WTC11 (cell line): ENCODE measurements around the gene TBCCD1. TPM values are rescaled to one million over a fixed set of nuclear protein-coding genes. Genes with fewer than 3 reads are reported as not detected.

Source experiments
- ATAC-seq: fragments of 200-7000 bp; cut with Tn5 transposase; 2 replicates; pipeline ENCODE4 v1.10.0; 2021; ENCODE audit warnings: mild to moderate bottlenecking, moderate library complexity
- CTCF ChIA-PET: fragments of 300-600 bp; sonication (Branson Sonifier 250); formaldehyde crosslinking; loops from one replicate; lab custom pipeline; 2021; ENCODE audit warnings: antibody characterized with exemption; lab: Charles Lee
- POLR2A ChIA-PET: fragments of 350-600 bp; sonication (Branson Sonifier 250); formaldehyde crosslinking; loops from one replicate; lab custom pipeline; 2021; ENCODE audit warnings: antibody characterized with exemption; lab: Charles Lee
- DNase-seq: peaks from one replicate; pipeline ENCODE4 v3.0.0; 2021; ENCODE audit warnings: low spot score
- H3K27ac Mint-ChIP-seq: 2 replicates; pipeline ENCODE4 v1.8.0; 2021; ENCODE audit warnings: mixed read lengths
- H3K27me3 Mint-ChIP-seq: 2 replicates; pipeline ENCODE4 v1.8.0; 2021; ENCODE audit warnings: low read depth, mild to moderate bottlenecking, moderate library complexity, mixed read lengths
- H3K36me3 Mint-ChIP-seq: 2 replicates; pipeline ENCODE4 v1.8.0; 2021; ENCODE audit warnings: mixed read lengths
- H3K4me1 Mint-ChIP-seq: 2 replicates; pipeline ENCODE4 v1.8.0; 2022; ENCODE audit warnings: mixed read lengths
- H3K4me3 Mint-ChIP-seq: 2 replicates; pipeline ENCODE4 v1.8.0; 2021; ENCODE audit warnings: mild to moderate bottlenecking, moderate library complexity, mixed read lengths
- H3K9me3 Mint-ChIP-seq: 2 replicates; pipeline ENCODE4 v1.8.0; 2021; ENCODE audit warnings: mixed read lengths
- ARID4B ChIP-seq: sonication (generic); formaldehyde crosslinking; IDR thresholded peaks from 2 replicates; pipeline ENCODE4 v1.8.0; 2023; ENCODE audit warnings: missing genetic modification reagents, mild to moderate bottlenecking, borderline replicate concordance
- CDX4 ChIP-seq: fragments of 250-450 bp; sonication (Bioruptor Pico); IDR thresholded peaks from 2 replicates; pipeline ENCODE4 v1.9.0; 2021; ENCODE audit warnings: moderate library complexity, mild to moderate bottlenecking, inconsistent platforms, borderline replicate concordance
- ERG ChIP-seq: fragments of 250-450 bp; sonication (Bioruptor Pico); IDR thresholded peaks from 2 replicates; pipeline ENCODE4 v1.8.0; 2021; ENCODE audit warnings: mild to moderate bottlenecking
- PRDM15 ChIP-seq: sonication (generic); formaldehyde crosslinking; IDR thresholded peaks from 2 replicates; pipeline ENCODE4 v1.8.0; 2022; ENCODE audit warnings: missing genetic modification reagents
- ZNF219 ChIP-seq: sonication (generic); formaldehyde crosslinking; IDR thresholded peaks from 2 replicates; pipeline ENCODE4 v1.8.0; 2023; ENCODE audit warnings: missing genetic modification reagents, mild to moderate bottlenecking, borderline replicate concordance
- ZNF416 ChIP-seq: fragments of 250-450 bp; sonication (Bioruptor Pico); IDR thresholded peaks from 2 replicates; pipeline ENCODE4 v1.9.0; 2021; ENCODE audit warnings: mild to moderate bottlenecking, inconsistent platforms
- ZNF423 ChIP-seq: fragments of 250-450 bp; sonication (Bioruptor Pico); IDR thresholded peaks from 2 replicates; pipeline ENCODE4 v2.1.2; 2022; ENCODE audit warnings: mild to moderate bottlenecking, moderate library complexity
- ZNF512 ChIP-seq: sonication (generic); formaldehyde crosslinking; IDR thresholded peaks from 2 replicates; pipeline ENCODE4 v1.8.1; 2022; ENCODE audit warnings: missing genetic modification reagents, borderline replicate concordance
- ZNF532 ChIP-seq: fragments of 250-450 bp; sonication (Bioruptor Pico); IDR thresholded peaks from 2 replicates; pipeline ENCODE4 v1.9.0; 2021; ENCODE audit warnings: mild to moderate bottlenecking, borderline replicate concordance
- ZSCAN18 ChIP-seq: fragments of 250-450 bp; sonication (Bioruptor Pico); IDR thresholded peaks from 2 replicates; pipeline ENCODE4 v2.1.2; 2022; ENCODE audit warnings: mild to moderate bottlenecking, moderate library complexity
- total RNA-seq: library from RNA; stranded (reverse); gene quantifications from 3 replicates; pipeline ENCODE4 v1.2.3, GENCODE V29; 2021

TBCCD1 gene
- total RNA-seq, 1 experiment from 2014 or later = 10.6 TPM

GRCh38 chr3:186511702-186512101 is 55.4 kb downstream of the TBCCD1 start (continued):
- TF ChIP-seq ZNF532 = no peak

GRCh38 chr3:186511245-186511644 is 55.9 kb downstream of the TBCCD1 start:
- Mint-ChIP-seq H3K27me3 (peaks cover 2% of the 10 kb centered on the region; the same call in 1 of the 2 replicates), H3K4me1 (peaks cover 5% of the 10 kb centered on the region; the same call in 1 of the 2 replicates), H3K36me3 (no peaks in the 10 kb centered on the region), H3K9me3 (no peaks in the 10 kb centered on the region), H3K4me3 (no peak overlapping the region), H3K27ac (no peak overlapping the region)
- CTCF ChIA-PET = interaction anchor here (0.6 kb wide), 1 partner anchor 30 kb away, joined by 3 read pairs; no protein-coding TSS in a partner anchor
- ATAC-seq (no peak), DNase-seq (no peak)
- POLR2A ChIA-PET = no interaction called here
- TF ChIP-seq ZNF416 (CRISPR knock-in tag) (no peak), ZNF423 (CRISPR knock-in tag) (no peak), ERG (no peak), ZNF512 (CRISPR knock-in tag) (no peak), ZSCAN18 (CRISPR knock-in tag) (no peak)

GRCh38 chr3:186510374-186511079 is 56.6 kb downstream of the TBCCD1 start:
- peak; percentile 21 for ATAC-seq
- peaks cover 5% of the 10 kb centered on the region; the same call in 1 of the 2 replicates for H3K4me1 Mint-ChIP-seq
- POLR2A ChIA-PET = no interaction called here

More at GRCh38 chr3:186510374-186511079, 56.6 kb downstream of the TBCCD1 start:
- Mint-ChIP-seq H3K4me3 (no peak overlapping the region), H3K27ac (no peak overlapping the region), H3K9me3 (no peaks in the 10 kb centered on the region), H3K27me3 (peaks cover 2% of the 10 kb centered on the region; the same call in 1 of the 2 replicates), H3K36me3 (no peaks in the 10 kb centered on the region)
- DNase-seq = no peak
- CTCF ChIA-PET = interaction anchor here (0.6 kb wide), 1 partner anchor 31 kb away, joined by 3 read pairs; no protein-coding TSS in a partner anchor
- no peak for TF ChIP-seq ARID4B (CRISPR knock-in tag)
- no peak for TF ChIP-seq PRDM15 (CRISPR knock-in tag)
- no peak for TF ChIP-seq ZNF512 (CRISPR knock-in tag)
- TF ChIP-seq CDX4 (CRISPR knock-in tag) = no peak
- TF ChIP-seq ZNF219 (CRISPR knock-in tag) = no peak
